Fibroblast of the aortic adventitia (primary cell): Measurements from ENCODE around the gene ZWINT. TPM values are rescaled to one million over a fixed set of nuclear protein-coding genes. Genes with fewer than 3 reads are reported as not detected.

Experiments used
- DNase-seq: peaks from one replicate; pipeline ENCODE4 v3.0.0-alpha.2; 2010; ENCODE audit warnings: low read depth
- H3K4me3 ChIP-seq: 2 replicates; pipeline ENCODE4 v1.5.1; 2011; ENCODE audit warnings: low read depth, mild to moderate bottlenecking, control low read depth, low read length, moderate library complexity
- total RNA-seq: library from RNA; depleted of rRNA; stranded (reverse); fragments of >200 nt; gene quantifications from 2 replicates; pipeline ENCODE4 v1.2.3, GENCODE V29; 2012; ENCODE audit warnings: low replicate concordance
- TF ChIP-seq, protein P1 (sequence below): IDR thresholded peaks from 2 replicates; pipeline ENCODE4 v1.5.1; 2011; ENCODE audit warnings: mild to moderate bottlenecking, low read length, control low read depth, inconsistent platforms; ENCODE audit not compliant: insufficient read depth

The ZWINT gene
- total RNA-seq, 1 donor, result 46.3 TPM

DNA sequence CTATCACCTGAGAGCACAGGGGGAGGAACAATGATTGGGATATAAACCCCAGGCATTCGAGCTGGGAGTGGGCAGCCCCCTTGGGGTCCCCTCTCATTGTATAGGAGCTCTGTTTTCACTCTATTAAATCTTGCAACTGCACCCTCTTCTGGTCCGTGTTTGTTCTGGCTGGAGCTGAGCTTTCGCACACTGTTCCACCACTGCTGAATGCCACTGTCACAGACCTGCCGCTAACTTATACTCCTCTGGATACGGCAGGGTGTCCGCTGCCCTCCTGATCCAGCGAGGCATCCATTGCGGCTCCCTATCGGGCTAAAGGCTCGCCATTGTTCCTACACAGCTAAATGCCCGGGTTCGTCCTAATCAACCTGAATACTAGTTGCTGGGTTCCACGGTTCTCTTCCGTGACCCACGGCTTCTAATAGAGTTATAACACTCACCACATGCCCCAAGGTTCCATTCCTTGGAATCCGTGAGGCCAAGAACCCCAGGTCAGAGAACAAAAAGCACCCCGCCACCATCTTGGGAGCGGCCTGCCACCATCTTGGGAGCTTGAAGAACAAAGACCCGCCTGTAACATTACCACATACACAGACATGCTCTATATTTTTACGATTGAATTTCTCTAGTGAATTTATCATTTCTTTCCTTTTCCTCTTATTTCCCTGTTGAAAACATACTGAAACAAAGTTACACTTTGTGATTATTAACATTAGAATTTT, 9.0 kb downstream of the ZWINT start:
- TF ChIP-seq, protein P1, sequence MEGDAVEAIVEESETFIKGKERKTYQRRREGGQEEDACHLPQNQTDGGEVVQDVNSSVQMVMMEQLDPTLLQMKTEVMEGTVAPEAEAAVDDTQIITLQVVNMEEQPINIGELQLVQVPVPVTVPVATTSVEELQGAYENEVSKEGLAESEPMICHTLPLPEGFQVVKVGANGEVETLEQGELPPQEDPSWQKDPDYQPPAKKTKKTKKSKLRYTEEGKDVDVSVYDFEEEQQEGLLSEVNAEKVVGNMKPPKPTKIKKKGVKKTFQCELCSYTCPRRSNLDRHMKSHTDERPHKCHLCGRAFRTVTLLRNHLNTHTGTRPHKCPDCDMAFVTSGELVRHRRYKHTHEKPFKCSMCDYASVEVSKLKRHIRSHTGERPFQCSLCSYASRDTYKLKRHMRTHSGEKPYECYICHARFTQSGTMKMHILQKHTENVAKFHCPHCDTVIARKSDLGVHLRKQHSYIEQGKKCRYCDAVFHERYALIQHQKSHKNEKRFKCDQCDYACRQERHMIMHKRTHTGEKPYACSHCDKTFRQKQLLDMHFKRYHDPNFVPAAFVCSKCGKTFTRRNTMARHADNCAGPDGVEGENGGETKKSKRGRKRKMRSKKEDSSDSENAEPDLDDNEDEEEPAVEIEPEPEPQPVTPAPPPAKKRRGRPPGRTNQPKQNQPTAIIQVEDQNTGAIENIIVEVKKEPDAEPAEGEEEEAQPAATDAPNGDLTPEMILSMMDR, result no peak
- no peak overlapping the region for H3K4me3 ChIP-seq
- DNase-seq, result no peak

DNA sequence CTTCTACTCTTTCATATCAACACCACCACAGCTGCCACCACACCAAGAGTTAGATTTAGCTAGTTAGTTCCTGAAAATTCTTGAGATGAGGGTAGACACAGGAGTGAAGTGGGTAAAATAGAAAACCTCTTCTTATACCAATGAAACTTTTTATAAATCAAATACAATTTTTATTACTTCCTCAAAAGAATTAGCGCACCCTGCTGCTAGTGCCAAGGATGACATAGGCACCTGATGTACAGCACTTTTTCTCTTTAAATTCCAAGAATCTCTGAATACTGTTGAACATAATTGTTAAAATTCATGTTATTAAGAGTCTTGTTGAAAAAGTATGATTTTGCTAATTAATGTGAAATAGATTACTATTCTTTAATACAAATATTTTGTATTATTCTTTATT, 11.4 kb downstream of the ZWINT start:
- DNase-seq, result no peak
- TF ChIP-seq, protein P1, result no peak
- H3K4me3 ChIP-seq, result no peak overlapping the region

DNA sequence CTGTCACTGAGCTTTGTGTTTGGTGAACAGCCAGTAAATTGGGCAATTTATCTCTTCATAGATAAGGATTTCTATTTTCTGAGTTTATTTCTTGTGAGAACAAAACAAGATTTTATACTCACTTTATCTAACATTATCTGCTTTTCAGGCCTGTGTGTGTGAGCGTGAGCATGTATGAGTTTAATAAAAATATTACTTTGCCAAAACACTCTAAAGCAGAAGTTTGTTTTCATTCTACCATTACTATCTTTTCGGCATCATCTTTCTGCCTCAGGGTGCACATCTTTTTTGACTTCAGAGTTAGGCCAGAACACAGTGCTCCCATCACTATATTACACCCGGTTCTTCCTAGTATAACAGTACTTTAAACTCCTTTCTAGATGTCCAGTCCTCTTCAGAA, 13.0 kb downstream of the ZWINT start:
- no peak overlapping the region for H3K4me3 ChIP-seq
- no peak for DNase-seq
- TF ChIP-seq, protein P1, result no peak

DNA sequence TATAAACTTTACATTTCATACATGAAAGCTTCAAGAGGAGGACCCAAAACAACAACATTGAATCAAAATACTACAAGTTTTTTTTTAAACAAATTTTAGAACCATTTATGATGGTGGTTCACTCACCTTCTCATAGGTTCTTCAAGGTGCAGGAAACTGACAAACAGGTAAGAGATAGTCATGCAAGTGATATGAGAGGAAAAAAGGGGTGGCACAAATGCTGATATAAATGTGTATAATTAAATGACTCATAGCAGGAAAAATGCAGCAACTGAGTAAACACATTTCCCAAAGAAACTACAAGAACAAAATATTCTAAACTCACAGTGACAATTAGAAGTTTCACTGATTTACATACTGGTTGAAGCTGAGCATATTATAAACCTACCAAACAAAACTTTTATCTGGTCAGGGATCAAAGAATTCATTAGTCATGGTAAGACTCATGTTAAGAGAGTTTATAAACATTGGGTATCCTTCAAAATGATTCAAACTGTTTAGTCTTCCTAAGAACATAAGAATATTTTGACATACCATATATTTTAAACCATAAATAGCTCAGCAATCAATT, 14.1 kb downstream of the ZWINT start:
- no peak for DNase-seq
- TF ChIP-seq, protein P1, result no peak
- H3K4me3 ChIP-seq, result no peak overlapping the region

DNA sequence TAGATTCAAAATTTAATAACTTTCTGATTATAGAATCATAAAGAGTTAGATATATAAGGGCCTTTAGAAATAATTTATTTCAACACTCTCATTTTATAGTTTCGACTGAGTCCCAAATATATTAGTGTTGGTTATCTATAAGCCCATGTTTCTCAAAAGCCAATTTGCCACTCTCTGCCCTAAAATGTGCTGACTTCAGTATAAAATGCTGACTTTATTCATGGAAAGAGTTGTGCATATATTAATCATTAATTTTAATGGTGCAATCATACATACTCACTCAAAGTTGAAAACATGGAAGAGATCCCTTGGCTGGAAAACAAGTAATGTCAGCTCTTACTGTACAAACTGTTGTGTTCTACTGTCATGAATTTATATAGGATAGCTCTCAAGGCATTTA, 19.4 kb downstream of the ZWINT start:
- TF ChIP-seq, protein P1, result no peak
- no peak for DNase-seq

DNA sequence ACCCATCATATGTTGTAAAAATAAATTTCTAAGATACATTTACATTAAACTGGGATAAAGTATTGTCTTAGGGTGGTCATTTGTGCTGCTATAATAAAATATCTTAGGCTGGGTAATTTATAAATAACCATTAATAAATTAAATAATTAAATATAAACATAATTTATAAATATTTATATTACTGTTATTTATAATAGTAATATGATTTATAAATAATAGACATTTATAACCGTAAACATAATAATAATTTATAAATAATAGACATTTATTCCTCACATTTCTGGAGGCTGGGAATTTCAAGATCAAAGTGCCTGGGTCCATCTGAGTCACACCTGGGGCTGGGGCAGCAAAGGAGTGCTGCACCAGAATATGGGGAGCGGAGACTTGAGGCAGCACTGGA, 31.1 kb downstream of the ZWINT start:
- TF ChIP-seq, protein P1, result no peak
- no peak for DNase-seq
- H3K4me3 ChIP-seq, result no peak overlapping the region

More for the DNA sequence above, 19.4 kb downstream of the ZWINT start:
- H3K4me3 ChIP-seq, result no peak overlapping the region

DNA sequence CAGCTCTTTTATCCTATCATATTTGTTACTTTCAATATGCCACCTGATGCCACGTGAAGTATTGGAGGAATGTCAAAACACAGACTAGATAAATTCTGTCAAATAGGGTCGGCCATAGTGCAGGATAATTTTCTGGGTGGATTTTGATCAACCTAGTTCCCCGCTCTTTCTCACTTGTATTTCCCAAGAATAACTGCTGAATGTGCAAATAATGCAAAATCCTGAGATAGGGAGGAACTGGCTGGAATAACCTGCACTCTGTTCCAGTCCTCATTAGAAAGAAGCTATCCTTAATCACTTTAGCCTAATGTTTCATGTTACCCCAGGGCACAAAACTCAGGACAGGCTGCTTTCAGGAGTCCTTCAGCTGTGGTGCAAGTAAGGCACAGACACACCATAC, 33.9 kb downstream of the ZWINT start:
- no peak for DNase-seq
- TF ChIP-seq, protein P1, result no peak
- no peak overlapping the region for H3K4me3 ChIP-seq
